ENCODE measurements around the gene MAK.
"Not testable (repeated sequence)": the region's sequence is repeated elsewhere in the genome, so short reads cannot be mapped to it uniquely, and the experiment has no call there.

MAK gene

GRCh38 chr6:10837995-10838793, at the start of gene MAK:
TSS of gene MAK (minus strand) at chr6:10838539. CDS start at chr6:10830648, 7,891 bp downstream.
- DNase-seq, result peak; percentile 96

- peak; percentile 98 for DNase-seq
These were observed 48.6 kb upstream of the MAK start, which contains the start of gene SYCP2L for GRCh38 chr6:10886691-10887502. TSS of gene SYCP2L (plus strand) at chr6:10887052. CDS start at chr6:10887127, 75 bp downstream.

GRCh38 chr6:10886365-10886690, 48.0 kb upstream of the MAK start:
- DNase-seq, result not testable (repeated sequence)

- DNase-seq, result peak; percentile 45
These were observed 46.1 kb upstream of the MAK start for GRCh38 chr6:10884245-10884972.

GRCh38 chr6:10883312-10884244, 45.2 kb upstream of the MAK start:
- DNase-seq, result no peak

GRCh38 chr6:10882657-10883171, 44.4 kb upstream of the MAK start:
- no peak for DNase-seq

GRCh38 chr6:10882253-10882630, 43.9 kb upstream of the MAK start:
- not testable (repeated sequence) for DNase-seq

- no peak for DNase-seq
These were observed 42.0 kb upstream of the MAK start for GRCh38 chr6:10880366-10880765.

GRCh38 chr6:10877871-10878270, 39.5 kb upstream of the MAK start:
- DNase-seq, result no peak

- DNase-seq, result no peak
These were observed 38.7 kb upstream of the MAK start for GRCh38 chr6:10877012-10877411.

GRCh38 chr6:10875026-10875425, 36.7 kb upstream of the MAK start:
- no peak for DNase-seq

GRCh38 chr6:10874207-10874606, 35.9 kb upstream of the MAK start:
- no peak for DNase-seq

GRCh38 chr6:10873374-10873773, 35.0 kb upstream of the MAK start:
- no peak for DNase-seq

GRCh38 chr6:10867952-10868351, 29.6 kb upstream of the MAK start:
- DNase-seq, result no peak

GRCh38 chr6:10866709-10867108, 28.4 kb upstream of the MAK start:
- DNase-seq, result not testable (repeated sequence)

GRCh38 chr6:10863031-10863430, 24.7 kb upstream of the MAK start:
- DNase-seq, result not testable (repeated sequence)

GRCh38 chr6:10862361-10862760, 24.0 kb upstream of the MAK start:
- DNase-seq, result no peak

- peak; percentile 21 for DNase-seq
These were observed 22.7 kb upstream of the MAK start for GRCh38 chr6:10861086-10861485.

- DNase-seq, result no peak
These were observed 18.9 kb upstream of the MAK start for GRCh38 chr6:10857259-10857658.

GRCh38 chr6:10854922-10855632, 16.7 kb upstream of the MAK start:
- DNase-seq, result peak; percentile 52

- peak; percentile 92 for DNase-seq
These were observed 15.5 kb upstream of the MAK start for GRCh38 chr6:10853849-10854300.

Data from OCI-M1 (cell line).